ENCODE measurements around the gene OGA. TPM values are rescaled to one million over a fixed set of nuclear protein-coding genes. Genes with fewer than 3 reads are reported as not detected.

Gene OGA
- total and polyA plus RNA-seq, 9 of the 15 experiments (the other 6 are each of a cell fraction or from before 2014, with no cell fraction given), result 13.5 to 73.5 (median 59.5) TPM

- TF ChIP-seq, protein P1, sequence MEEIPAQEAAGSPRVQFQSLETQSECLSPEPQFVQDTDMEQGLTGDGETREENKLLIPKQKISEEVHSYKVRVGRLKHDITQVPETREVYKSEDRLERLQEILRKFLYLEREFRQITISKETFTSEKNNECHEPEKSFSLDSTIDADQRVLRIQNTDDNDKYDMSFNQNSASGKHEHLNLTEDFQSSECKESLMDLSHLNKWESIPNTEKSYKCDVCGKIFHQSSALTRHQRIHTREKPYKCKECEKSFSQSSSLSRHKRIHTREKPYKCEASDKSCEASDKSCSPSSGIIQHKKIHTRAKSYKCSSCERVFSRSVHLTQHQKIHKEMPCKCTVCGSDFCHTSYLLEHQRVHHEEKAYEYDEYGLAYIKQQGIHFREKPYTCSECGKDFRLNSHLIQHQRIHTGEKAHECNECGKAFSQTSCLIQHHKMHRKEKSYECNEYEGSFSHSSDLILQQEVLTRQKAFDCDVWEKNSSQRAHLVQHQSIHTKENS (CRISPR knock-in tag; IDR thresholded peaks at IDR 0.05), result no peak
- TF ChIP-seq E2F4 (CRISPR knock-in tag; IDR thresholded peaks at IDR 0.05; ENCODE audit: low read depth) (no peak), TAF1 (IDR thresholded peaks at IDR 0.05; ENCODE audit: control insufficient read depth, extremely low read depth, insufficient read depth, low read length, severe bottlenecking) (peak; percentile 100), PRMT5 (CRISPR knock-in tag; IDR thresholded peaks at IDR 0.05) (no peak), CAMTA2 (CRISPR knock-in tag; conservative IDR thresholded peaks at IDR 0.05) (no peak)
- TF ChIP-seq, protein P2, sequence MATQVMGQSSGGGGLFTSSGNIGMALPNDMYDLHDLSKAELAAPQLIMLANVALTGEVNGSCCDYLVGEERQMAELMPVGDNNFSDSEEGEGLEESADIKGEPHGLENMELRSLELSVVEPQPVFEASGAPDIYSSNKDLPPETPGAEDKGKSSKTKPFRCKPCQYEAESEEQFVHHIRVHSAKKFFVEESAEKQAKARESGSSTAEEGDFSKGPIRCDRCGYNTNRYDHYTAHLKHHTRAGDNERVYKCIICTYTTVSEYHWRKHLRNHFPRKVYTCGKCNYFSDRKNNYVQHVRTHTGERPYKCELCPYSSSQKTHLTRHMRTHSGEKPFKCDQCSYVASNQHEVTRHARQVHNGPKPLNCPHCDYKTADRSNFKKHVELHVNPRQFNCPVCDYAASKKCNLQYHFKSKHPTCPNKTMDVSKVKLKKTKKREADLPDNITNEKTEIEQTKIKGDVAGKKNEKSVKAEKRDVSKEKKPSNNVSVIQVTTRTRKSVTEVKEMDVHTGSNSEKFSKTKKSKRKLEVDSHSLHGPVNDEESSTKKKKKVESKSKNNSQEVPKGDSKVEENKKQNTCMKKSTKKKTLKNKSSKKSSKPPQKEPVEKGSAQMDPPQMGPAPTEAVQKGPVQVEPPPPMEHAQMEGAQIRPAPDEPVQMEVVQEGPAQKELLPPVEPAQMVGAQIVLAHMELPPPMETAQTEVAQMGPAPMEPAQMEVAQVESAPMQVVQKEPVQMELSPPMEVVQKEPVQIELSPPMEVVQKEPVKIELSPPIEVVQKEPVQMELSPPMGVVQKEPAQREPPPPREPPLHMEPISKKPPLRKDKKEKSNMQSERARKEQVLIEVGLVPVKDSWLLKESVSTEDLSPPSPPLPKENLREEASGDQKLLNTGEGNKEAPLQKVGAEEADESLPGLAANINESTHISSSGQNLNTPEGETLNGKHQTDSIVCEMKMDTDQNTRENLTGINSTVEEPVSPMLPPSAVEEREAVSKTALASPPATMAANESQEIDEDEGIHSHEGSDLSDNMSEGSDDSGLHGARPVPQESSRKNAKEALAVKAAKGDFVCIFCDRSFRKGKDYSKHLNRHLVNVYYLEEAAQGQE (IDR thresholded peaks at IDR 0.05; ENCODE audit: borderline replicate concordance), result peak; percentile 100
- TF ChIP-seq, protein P2 (CRISPR knock-in tag; IDR thresholded peaks at IDR 0.05; ENCODE audit: low read depth), result 0 out of 2 replicates have a peak, but pooled peaks have one; percentile 23
- TF ChIP-seq, protein P3, sequence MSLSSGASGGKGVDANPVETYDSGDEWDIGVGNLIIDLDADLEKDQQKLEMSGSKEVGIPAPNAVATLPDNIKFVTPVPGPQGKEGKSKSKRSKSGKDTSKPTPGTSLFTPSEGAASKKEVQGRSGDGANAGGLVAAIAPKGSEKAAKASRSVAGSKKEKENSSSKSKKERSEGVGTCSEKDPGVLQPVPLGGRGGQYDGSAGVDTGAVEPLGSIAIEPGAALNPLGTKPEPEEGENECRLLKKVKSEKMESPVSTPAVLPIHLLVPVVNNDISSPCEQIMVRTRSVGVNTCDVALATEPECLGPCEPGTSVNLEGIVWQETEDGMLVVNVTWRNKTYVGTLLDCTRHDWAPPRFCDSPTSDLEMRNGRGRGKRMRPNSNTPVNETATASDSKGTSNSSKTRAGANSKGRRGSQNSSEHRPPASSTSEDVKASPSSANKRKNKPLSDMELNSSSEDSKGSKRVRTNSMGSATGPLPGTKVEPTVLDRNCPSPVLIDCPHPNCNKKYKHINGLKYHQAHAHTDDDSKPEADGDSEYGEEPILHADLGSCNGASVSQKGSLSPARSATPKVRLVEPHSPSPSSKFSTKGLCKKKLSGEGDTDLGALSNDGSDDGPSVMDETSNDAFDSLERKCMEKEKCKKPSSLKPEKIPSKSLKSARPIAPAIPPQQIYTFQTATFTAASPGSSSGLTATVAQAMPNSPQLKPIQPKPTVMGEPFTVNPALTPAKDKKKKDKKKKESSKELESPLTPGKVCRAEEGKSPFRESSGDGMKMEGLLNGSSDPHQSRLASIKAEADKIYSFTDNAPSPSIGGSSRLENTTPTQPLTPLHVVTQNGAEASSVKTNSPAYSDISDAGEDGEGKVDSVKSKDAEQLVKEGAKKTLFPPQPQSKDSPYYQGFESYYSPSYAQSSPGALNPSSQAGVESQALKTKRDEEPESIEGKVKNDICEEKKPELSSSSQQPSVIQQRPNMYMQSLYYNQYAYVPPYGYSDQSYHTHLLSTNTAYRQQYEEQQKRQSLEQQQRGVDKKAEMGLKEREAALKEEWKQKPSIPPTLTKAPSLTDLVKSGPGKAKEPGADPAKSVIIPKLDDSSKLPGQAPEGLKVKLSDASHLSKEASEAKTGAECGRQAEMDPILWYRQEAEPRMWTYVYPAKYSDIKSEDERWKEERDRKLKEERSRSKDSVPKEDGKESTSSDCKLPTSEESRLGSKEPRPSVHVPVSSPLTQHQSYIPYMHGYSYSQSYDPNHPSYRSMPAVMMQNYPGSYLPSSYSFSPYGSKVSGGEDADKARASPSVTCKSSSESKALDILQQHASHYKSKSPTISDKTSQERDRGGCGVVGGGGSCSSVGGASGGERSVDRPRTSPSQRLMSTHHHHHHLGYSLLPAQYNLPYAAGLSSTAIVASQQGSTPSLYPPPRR (CRISPR knock-in tag; IDR thresholded peaks at IDR 0.05; ENCODE audit: borderline replicate concordance), result no peak
Observed at GRCh38 chr10:101818119-101818871, at the start of gene OGA (continued).

All from K562 (cell line).